Activated T-helper 1 cell treated with anti-CD3 and anti-CD28 coated beads, Interleukin-12 subunit alpha, Interleukin-12 subunit beta, Interleukin-2, Interleukin-4 antibody, amounts not matched to agents 30 ng/mL and 10 ng/mL and 1 ng/mL, durations not matched to agents 14 hours and 24 hours and 36 hours (primary cell): ENCODE data around the gene ENGASE. TPM values are rescaled to one million over a fixed set of nuclear protein-coding genes. Genes with fewer than 3 reads are reported as not detected.

Source experiments
- DNase-seq: peaks from one replicate; pipeline ENCODE4 v3.0.0; 2021; ENCODE audit warnings: low spot score
- H3K27ac Mint-ChIP-seq: one replicate; pipeline ENCODE4 v1.8.0; 2021; ENCODE audit warnings: mild to moderate bottlenecking, mixed read lengths
- H3K27me3 Mint-ChIP-seq: one replicate; pipeline ENCODE4 v1.8.0; 2022; ENCODE audit warnings: mild to moderate bottlenecking, moderate library complexity, mixed read lengths; ENCODE audit not compliant: insufficient read depth
- H3K36me3 Mint-ChIP-seq: one replicate; pipeline ENCODE4 v1.8.0; 2021; ENCODE audit warnings: low read depth, mixed read lengths
- H3K4me1 Mint-ChIP-seq: one replicate; pipeline ENCODE4 v1.8.0; 2021; ENCODE audit warnings: low read depth, mixed read lengths
- H3K4me3 Mint-ChIP-seq: one replicate; pipeline ENCODE4 v1.8.0; 2021; ENCODE audit warnings: mild to moderate bottlenecking, moderate library complexity, mixed read lengths
- H3K9me3 Mint-ChIP-seq: one replicate; pipeline ENCODE4 v1.8.0; 2021; ENCODE audit warnings: mixed read lengths
- intact Hi-C: fragments of 100-400 bp; cut with micrococcal nuclease; formaldehyde crosslinking; loops from one replicate; pipeline ENCODE4 v1.15.1; 2024
- total RNA-seq: library from RNA; stranded (reverse); gene quantifications from 2 replicates; pipeline ENCODE4 v1.2.3, GENCODE V29; 2022

The ENGASE gene
- total RNA-seq, 1 donor from 2014 or later = 46.1 TPM

DNA sequence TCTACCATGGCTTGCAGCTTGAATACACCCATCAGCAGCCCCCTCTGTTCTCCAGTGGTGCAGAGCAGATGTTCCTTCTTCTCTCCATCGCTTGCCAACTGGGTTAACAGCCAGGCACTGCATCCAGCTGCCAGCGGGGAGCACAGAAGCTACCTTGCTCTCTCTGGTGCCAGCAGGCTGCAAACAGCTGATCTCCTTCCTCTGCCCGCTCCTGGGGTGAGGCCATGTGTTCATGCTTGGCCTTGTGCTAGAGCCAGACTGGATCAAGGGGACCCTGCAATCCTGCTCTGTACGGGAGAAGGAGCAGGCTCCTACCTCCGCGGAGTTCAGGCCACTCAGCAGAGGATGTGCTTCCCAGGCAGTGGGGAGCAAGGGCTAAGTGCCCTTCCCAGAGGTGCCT is 24.1 kb upstream of the ENGASE start:
- intact Hi-C loops = no loop called here
- Mint-ChIP-seq H3K4me3 (no peak overlapping the region), H3K9me3 (peaks cover 14% of the 10 kb centered on the region), H3K36me3 (no peaks in the 10 kb centered on the region), H3K27ac (no peak overlapping the region), H3K27me3 (peaks cover 4% of the 10 kb centered on the region), H3K4me1 (no peaks in the 10 kb centered on the region)
- no peak for DNase-seq

DNA sequence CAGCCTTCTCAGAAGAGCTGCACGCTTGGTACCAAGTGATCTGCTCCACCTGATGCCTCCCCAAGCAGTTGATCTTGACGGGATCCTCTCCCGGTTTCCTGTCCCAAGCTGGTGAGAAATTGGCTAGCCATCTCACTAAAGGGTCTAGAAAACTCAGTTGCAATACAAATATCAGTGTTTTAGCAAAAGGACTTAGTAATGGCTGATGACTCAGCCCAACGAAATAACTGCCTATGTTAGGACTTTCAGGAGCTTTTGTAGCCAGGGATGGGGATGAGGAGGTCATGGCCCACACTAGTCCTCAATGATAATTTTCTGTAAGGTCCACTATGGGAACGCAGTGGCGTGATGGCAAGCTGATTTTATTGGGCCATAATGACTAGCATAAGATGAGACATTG is 23.3 kb upstream of the ENGASE start:
- no peak for DNase-seq
- Mint-ChIP-seq H3K4me1 (no peaks in the 10 kb centered on the region), H3K27ac (no peak overlapping the region), H3K27me3 (peaks cover 4% of the 10 kb centered on the region), H3K4me3 (no peak overlapping the region), H3K36me3 (no peaks in the 10 kb centered on the region), H3K9me3 (peaks cover 14% of the 10 kb centered on the region)
- intact Hi-C loops = no loop called here

DNA sequence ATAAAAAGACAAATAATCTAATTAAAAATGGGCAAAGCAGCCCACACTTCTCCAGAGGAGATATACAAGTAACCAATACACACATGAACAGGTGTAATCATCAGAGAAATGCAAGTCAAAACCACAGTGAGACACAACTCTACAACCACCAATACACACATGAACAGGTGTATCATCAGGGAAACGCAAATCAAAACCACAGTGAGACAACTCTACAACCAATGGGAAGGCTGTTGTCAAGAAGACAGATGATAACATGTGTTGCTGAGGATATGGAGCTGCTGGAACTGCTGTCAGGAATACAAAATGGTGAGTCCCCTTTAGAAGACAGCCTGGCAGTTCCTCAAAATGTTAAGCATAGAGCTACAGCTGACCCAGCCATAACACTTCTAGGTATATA is 22.5 kb upstream of the ENGASE start:
- DNase-seq = no peak
- H3K27ac Mint-ChIP-seq = no peak overlapping the region
- H3K9me3 Mint-ChIP-seq = peaks cover 14% of the 10 kb centered on the region
- no peak overlapping the region for H3K4me3 Mint-ChIP-seq
- H3K4me1 Mint-ChIP-seq = no peaks in the 10 kb centered on the region
- peaks cover 4% of the 10 kb centered on the region for H3K27me3 Mint-ChIP-seq
- intact Hi-C loops = no loop called here
- no peaks in the 10 kb centered on the region for H3K36me3 Mint-ChIP-seq

DNA sequence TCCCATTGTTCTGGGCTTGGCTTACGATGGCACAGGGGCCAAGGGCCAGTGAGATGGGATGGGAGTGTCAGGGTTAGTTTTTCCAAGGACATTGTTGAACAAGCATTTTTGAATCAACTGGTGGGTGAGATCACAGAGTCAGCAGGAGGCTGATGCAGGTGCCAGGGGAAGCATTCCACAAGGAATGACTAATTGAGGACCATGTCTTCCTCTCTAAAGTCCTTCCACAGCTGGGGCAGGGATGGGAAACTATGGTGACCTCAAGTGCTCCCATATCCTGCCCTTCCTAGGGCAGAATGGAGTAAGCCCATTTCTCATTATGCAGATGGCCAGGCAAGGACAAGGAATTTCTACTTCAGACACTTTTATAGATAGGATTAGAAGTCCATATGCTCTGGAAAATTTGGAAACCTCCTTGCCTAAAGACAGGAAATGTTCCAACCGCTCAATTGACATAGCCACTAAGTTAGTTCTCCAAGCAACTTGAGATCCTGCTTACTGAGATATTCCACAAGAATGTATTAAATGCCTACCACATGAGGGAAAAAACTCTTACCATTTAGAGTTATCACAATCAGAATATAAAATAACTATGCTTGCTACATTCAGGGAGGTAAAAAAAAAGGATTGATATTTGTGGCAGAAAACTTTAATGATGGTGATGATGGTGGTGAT is 21.2 kb upstream of the ENGASE start:
- intact Hi-C loops = no loop called here
- H3K9me3 Mint-ChIP-seq = peaks cover 14% of the 10 kb centered on the region
- no peaks in the 10 kb centered on the region for H3K36me3 Mint-ChIP-seq
- no peaks in the 10 kb centered on the region for H3K4me1 Mint-ChIP-seq
- no peak overlapping the region for H3K4me3 Mint-ChIP-seq
- peaks cover 8% of the 10 kb centered on the region for H3K27me3 Mint-ChIP-seq
- no peak for DNase-seq
- no peak overlapping the region for H3K27ac Mint-ChIP-seq

DNA sequence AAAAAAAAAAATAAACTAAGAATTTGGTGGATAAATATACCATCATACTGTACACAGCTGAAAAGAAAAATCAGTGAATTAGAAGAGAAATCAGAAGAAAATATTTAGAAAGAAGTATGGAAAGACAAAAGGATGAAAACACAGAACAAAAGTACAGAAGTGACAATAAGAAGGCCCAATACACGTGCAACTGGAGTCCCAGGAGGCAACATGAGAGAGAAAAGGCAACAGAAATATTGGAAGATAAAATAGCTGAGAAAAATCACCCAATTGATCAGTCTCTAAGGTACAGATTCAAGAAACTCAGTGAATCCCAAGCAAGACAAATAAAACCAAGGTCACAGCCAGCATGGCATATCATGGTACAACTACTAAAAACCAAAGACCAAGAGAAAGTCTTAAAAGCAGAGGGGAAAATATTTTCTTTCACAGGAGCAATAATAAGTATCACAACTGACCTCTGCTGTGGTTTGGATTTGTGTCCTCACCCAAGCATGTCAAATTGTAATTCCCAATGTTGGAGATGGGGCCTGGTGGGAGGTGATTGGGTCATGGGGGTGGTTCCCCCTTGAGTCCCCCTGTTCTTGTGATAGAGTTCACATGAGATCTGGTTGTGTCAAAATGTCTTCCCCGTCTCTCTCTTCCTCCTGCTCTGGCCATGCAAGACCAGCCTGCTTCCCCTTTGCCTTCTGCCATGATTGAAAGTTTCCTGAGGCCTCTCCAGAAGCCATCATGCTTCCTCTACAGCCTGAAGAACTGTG is 20.2 kb upstream of the ENGASE start:
- intact Hi-C loops = no loop called here
- peaks cover 14% of the 10 kb centered on the region for H3K9me3 Mint-ChIP-seq
- H3K27ac Mint-ChIP-seq = no peak overlapping the region
- DNase-seq = no peak
- H3K27me3 Mint-ChIP-seq = peaks cover 10% of the 10 kb centered on the region
- no peaks in the 10 kb centered on the region for H3K4me1 Mint-ChIP-seq
- H3K4me3 Mint-ChIP-seq = no peak overlapping the region
- no peaks in the 10 kb centered on the region for H3K36me3 Mint-ChIP-seq

DNA sequence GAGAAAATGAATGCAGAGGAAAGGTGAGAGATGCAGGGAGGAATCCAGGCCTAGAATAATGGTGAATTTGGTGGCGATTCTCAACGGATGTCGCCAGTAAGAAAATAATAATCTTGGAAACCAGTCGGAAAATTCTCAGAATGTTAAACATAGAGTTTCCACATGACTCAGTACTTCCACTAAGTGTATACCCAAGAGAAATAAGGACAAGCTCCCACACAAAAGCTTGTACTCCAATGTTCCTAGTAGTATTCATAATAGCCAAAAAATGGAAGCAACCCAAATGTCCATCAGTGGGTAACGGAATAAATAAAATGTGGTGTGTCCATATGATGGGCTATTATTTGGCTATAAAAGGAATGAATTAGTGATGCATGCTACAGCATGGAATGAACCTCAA is 19.4 kb upstream of the ENGASE start:
- Mint-ChIP-seq H3K27me3 (peaks cover 10% of the 10 kb centered on the region), H3K36me3 (no peaks in the 10 kb centered on the region), H3K4me3 (no peak overlapping the region), H3K27ac (no peak overlapping the region), H3K9me3 (peaks cover 14% of the 10 kb centered on the region), H3K4me1 (no peaks in the 10 kb centered on the region)
- intact Hi-C loops = no loop called here
- DNase-seq = no peak

DNA sequence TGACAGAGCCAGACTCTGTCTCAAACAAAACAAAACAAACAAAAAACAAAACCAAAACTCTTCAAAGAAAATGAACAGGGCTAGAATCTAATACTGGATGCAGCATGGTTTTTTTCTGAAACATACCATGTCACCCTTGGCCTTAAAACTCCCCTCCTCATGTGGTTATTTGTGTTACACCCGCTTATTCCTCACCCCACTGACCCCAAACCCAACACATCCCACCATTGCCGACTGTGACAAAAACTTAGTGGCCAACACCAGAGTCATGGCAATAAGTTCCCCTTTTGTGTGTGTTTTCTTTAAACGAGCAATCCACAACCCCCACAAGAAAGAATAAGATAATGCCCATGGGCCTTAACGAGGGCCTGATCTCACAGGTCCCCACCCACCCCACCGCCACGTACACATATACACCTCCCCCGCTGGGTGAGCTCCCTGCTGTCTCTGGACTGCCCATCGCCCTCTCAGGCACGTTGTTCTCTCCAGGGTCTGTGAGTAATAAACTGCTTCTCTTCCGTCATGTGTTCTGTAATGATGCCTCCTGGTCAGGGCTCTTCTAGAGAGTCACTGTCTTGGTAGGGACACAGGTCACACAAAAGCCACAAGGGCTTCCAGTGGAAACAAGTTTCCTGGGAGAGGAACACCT is 16.8 kb upstream of the ENGASE start:
- Mint-ChIP-seq H3K27me3 (peaks cover 7% of the 10 kb centered on the region), H3K4me3 (no peak overlapping the region), H3K9me3 (peaks cover 14% of the 10 kb centered on the region), H3K36me3 (no peaks in the 10 kb centered on the region), H3K27ac (no peak overlapping the region), H3K4me1 (no peaks in the 10 kb centered on the region)
- intact Hi-C loops = no loop called here
- no peak for DNase-seq

DNA sequence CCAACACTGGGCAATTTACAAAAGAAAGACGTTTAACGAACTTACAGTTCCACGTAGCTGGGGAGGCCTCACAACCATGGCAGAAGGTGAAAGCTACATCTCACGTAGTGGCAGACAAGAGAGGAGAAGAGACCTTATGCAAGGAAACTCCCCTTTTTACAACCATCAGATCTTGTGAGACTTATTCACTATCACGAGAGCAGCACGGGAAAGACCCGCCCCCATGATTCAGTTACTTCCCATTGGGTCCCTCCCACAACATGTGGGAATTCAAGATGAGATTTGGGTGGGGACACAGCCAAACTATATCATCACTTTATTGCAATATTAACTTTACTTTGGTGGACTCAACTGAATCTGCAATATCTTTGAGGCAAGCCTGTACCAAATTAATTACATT is 11.9 kb upstream of the ENGASE start:
- DNase-seq = no peak
- no peaks in the 10 kb centered on the region for H3K36me3 Mint-ChIP-seq
- intact Hi-C loops = no loop called here
- H3K27ac Mint-ChIP-seq = no peak overlapping the region
- no peaks in the 10 kb centered on the region for H3K9me3 Mint-ChIP-seq
- H3K27me3 Mint-ChIP-seq = peaks cover 13% of the 10 kb centered on the region
- peaks cover 5% of the 10 kb centered on the region for H3K4me1 Mint-ChIP-seq
- H3K4me3 Mint-ChIP-seq = no peak overlapping the region

DNA sequence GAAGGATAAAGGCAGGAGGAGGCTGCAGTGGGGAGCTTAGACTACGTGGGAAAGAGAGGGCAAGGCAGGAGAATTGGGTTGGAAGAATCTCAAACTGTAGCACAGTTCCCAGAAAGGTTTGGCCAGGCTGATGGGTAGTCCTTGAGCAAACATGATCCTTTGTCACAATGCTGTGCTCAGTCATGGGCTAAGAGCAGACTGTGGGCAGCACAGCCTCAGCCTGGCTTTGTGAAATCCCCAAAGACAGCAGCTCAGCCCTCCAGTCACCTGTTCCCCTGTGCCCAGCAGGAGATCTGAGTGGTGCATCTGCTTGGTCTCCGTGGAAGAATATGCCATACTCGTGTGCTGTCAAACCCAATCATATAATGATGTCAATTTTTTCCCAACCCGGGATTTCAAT is 10.6 kb upstream of the ENGASE start:
- H3K36me3 Mint-ChIP-seq = no peaks in the 10 kb centered on the region
- no peaks in the 10 kb centered on the region for H3K9me3 Mint-ChIP-seq
- DNase-seq = no peak
- intact Hi-C loops = no loop called here
- H3K27ac Mint-ChIP-seq = no peak overlapping the region
- no peak overlapping the region for H3K4me3 Mint-ChIP-seq
- peaks cover 7% of the 10 kb centered on the region for H3K27me3 Mint-ChIP-seq
- peaks cover 5% of the 10 kb centered on the region for H3K4me1 Mint-ChIP-seq

DNA sequence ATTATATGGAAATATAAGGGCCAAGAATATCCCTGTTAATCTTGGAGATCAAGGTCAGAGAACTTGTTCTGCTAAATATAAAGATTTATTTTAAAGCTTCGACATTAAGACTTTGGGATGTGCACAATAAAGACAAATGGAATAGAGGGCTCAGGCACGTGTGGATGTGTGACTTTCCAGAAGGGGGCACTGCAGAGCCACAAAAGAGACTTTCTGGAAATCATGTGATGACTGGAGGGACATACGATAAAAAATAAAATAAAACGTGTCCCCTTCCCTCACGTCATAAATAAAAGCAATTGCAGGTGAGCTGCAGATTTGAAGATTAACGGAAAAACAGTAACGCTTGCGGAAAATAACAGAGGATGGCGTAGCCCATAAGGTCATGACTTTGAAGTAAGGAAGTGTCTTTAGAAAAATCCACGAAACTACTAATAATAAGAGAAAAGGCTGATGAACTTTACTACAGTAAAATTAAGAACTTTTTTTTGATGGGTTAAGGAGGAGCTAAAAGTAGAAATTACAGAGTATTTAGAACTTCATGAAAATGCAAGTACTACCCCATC is 9.4 kb upstream of the ENGASE start:
- H3K9me3 Mint-ChIP-seq = no peaks in the 10 kb centered on the region
- peaks cover 5% of the 10 kb centered on the region for H3K4me1 Mint-ChIP-seq
- H3K27ac Mint-ChIP-seq = no peak overlapping the region
- H3K4me3 Mint-ChIP-seq = no peak overlapping the region
- peak; percentile 28 for DNase-seq
- no peaks in the 10 kb centered on the region for H3K36me3 Mint-ChIP-seq
- H3K27me3 Mint-ChIP-seq = peaks cover 9% of the 10 kb centered on the region
- intact Hi-C loops = loop anchor here (1.0 kb wide), 1 partner anchor 326 kb away; no protein-coding TSS in a partner anchor

DNA sequence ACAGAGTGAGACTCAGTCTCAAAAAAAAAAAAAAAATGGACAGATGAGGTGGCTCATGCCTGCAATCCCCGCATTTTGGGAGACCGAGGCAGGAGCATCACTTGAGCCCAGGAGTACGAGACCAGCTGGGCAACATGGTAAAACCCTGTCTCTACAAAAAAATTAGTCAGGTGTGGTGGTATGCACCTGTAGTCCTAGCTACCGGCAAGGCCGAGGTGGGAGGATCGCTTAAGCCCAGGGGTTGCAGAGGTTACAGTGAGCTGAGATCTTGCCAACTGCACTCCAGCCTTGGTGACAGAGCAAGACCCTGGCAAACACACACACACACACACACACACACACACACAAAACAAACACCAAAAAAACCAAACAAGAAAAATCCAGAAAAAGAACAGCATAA is 7.7 kb upstream of the ENGASE start:
- H3K36me3 Mint-ChIP-seq = no peaks in the 10 kb centered on the region
- H3K27ac Mint-ChIP-seq = no peak overlapping the region
- H3K9me3 Mint-ChIP-seq = no peaks in the 10 kb centered on the region
- no peak overlapping the region for H3K4me3 Mint-ChIP-seq
- peaks cover 9% of the 10 kb centered on the region for H3K27me3 Mint-ChIP-seq
- peaks cover 5% of the 10 kb centered on the region for H3K4me1 Mint-ChIP-seq
- DNase-seq = no peak
- intact Hi-C loops = no loop called here

DNA sequence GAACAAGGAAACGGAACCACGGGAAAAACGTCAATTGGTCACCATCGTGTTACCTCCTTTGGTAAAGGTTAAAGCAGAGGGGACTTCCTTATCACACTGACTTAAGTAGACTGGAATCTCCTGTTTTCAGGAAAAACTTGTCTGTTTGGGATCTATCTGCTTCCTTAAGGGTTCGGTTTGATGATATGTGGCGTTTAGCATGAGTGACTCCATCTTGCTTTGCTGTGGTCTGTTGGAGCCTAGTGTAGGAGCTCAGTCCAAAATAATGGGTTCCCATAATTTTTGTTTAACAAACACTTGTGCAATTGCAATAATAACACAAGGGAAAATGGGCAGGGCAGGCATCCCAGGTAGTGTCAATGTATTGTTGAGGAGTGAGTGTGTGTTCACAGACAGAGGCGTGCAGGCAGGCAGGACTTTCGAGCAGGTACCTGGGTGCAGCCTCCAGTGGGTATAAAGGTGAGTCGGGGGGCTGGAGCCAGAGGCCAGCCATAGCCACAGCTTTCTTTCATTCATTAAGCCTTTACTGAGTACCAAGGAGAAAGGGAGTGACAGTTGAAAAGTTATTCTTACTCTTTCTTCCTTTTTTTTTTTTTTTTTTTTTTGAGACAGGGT is 4.3 kb upstream of the ENGASE start:
- Mint-ChIP-seq H3K9me3 (no peaks in the 10 kb centered on the region), H3K36me3 (no peaks in the 10 kb centered on the region)
- intact Hi-C loops = loop anchor here (5.0 kb wide), 1 partner anchor 58 kb away; no protein-coding TSS in a partner anchor

More for the DNA sequence above, 4.3 kb upstream of the ENGASE start:
- no peak overlapping the region for H3K4me3 Mint-ChIP-seq
- peaks cover 3% of the 10 kb centered on the region for H3K4me1 Mint-ChIP-seq
- no peak overlapping the region for H3K27ac Mint-ChIP-seq
- peaks cover 8% of the 10 kb centered on the region for H3K27me3 Mint-ChIP-seq
- DNase-seq = no peak
